ENCODE data around the gene ASAP2.

ASAP2 gene

GRCh38 chr2:9297156-9297555, 90.5 kb downstream of the ASAP2 start:
- DNase-seq (ENCODE audit: low spot score), result no peak

- no peak for DNase-seq (ENCODE audit: low spot score)
Observed at GRCh38 chr2:9297807-9298206, 91.2 kb downstream of the ASAP2 start.

GRCh38 chr2:9298583-9298982, 92.0 kb downstream of the ASAP2 start:
- DNase-seq (ENCODE audit: low spot score), result no peak

GRCh38 chr2:9299161-9300100, 92.8 kb downstream of the ASAP2 start:
- DNase-seq (ENCODE audit: low spot score), result no peak

GRCh38 chr2:9300214-9300613, 93.6 kb downstream of the ASAP2 start:
- DNase-seq (ENCODE audit: low spot score), result no peak

GRCh38 chr2:9300829-9301453, 94.3 kb downstream of the ASAP2 start:
- no peak for DNase-seq (ENCODE audit: low spot score)

GRCh38 chr2:9302755-9303154, 96.1 kb downstream of the ASAP2 start:
- DNase-seq (ENCODE audit: low spot score), result no peak

GRCh38 chr2:9303528-9304225, 97.1 kb downstream of the ASAP2 start:
- DNase-seq (ENCODE audit: low spot score), result no peak

- DNase-seq (ENCODE audit: low spot score), result no peak
Observed at GRCh38 chr2:9306911-9307310, 100.3 kb downstream of the ASAP2 start.

GRCh38 chr2:9307535-9307934, 100.9 kb downstream of the ASAP2 start:
- DNase-seq (ENCODE audit: low spot score), result no peak

GRCh38 chr2:9308186-9308955, 101.8 kb downstream of the ASAP2 start:
- DNase-seq (ENCODE audit: low spot score), result no peak

GRCh38 chr2:9309147-9309546, 102.5 kb downstream of the ASAP2 start:
- DNase-seq (ENCODE audit: low spot score), result no peak

- DNase-seq (ENCODE audit: low spot score), result no peak
Observed at GRCh38 chr2:9310377-9310776, 103.8 kb downstream of the ASAP2 start.

- DNase-seq (ENCODE audit: low spot score), result no peak
Observed at GRCh38 chr2:9310798-9311197, 104.2 kb downstream of the ASAP2 start.

GRCh38 chr2:9311488-9311887, 104.9 kb downstream of the ASAP2 start:
- DNase-seq (ENCODE audit: low spot score), result no peak

GRCh38 chr2:9312591-9312990, 106.0 kb downstream of the ASAP2 start:
- DNase-seq (ENCODE audit: low spot score), result no peak

GRCh38 chr2:9313443-9313842, 106.8 kb downstream of the ASAP2 start:
- no peak for DNase-seq (ENCODE audit: low spot score)

- DNase-seq (ENCODE audit: low spot score), result no peak
Observed at GRCh38 chr2:9315280-9315847, 108.8 kb downstream of the ASAP2 start.

- DNase-seq (ENCODE audit: low spot score), result no peak
Observed at GRCh38 chr2:9317559-9317958, 110.9 kb downstream of the ASAP2 start.

- no peak for DNase-seq (ENCODE audit: low spot score)
Observed at GRCh38 chr2:9318461-9319337, 112.1 kb downstream of the ASAP2 start.

GRCh38 chr2:9319338-9319715, 112.7 kb downstream of the ASAP2 start:
- no peak for DNase-seq (ENCODE audit: low spot score)

Data from HuH-7 (cell line).